Kidney (tissue), 14 donors: ENCODE data around the gene HOXD11. TPM values are rescaled to one million over a fixed set of nuclear protein-coding genes. Genes with fewer than 3 reads are reported as not detected.
A peak's percentile ranks its signal among the peaks of the same experiment; 100 is the strongest.

Experiments
- DNase-seq, 5 donors: peaks; one replicate each; pipeline ENCODE4 v3.0.0-alpha.2; 2013 to 2020
- FAIRE-seq: peaks from 2 replicates; lab custom pipeline; 2012; peaks lifted over from hg19 to GRCh38; lab: Jason Lieb, UNC
- H3K27ac ChIP-seq, 2 donors: one replicate each; pipeline ENCODE4 v1.7.0; 2013; ENCODE audit warnings: low read depth in 2 of 2, low read length in 2 of 2, inconsistent platforms in 1 of 2
- H3K27me3 ChIP-seq: one replicate; pipeline ENCODE4 v1.7.1; 2013; ENCODE audit warnings: low read length, inconsistent platforms; ENCODE audit not compliant: control insufficient read depth, insufficient read depth
- H3K36me3 ChIP-seq, 3 donors: one replicate each; pipeline versions ENCODE4 v1.7.0 to v1.7.1; 2013; ENCODE audit warnings: low read length in 3 of 3, control low read depth in 1 of 3, inconsistent platforms in 1 of 3; ENCODE audit not compliant: insufficient read depth in 3 of 3, control insufficient read depth in 2 of 3
- H3K4me1 ChIP-seq, 3 donors: one replicate each; pipeline versions ENCODE4 v1.7.0 to v1.7.1; 2013; ENCODE audit warnings: low read length in 3 of 3, inconsistent platforms in 1 of 3, low read depth in 1 of 3; ENCODE audit not compliant: control insufficient read depth in 2 of 3, insufficient read depth in 2 of 3
- H3K4me3 ChIP-seq, 3 donors: one replicate each; pipeline versions ENCODE4 v1.7.0 to v1.8.1; 2013; ENCODE audit warnings: low read length in 3 of 3, control low read depth in 1 of 3, inconsistent platforms in 1 of 3
- H3K9ac ChIP-seq, 3 donors: one replicate each; pipeline versions ENCODE4 v1.7.0 to v1.7.1; 2013; ENCODE audit warnings: low read length in 3 of 3, control low read depth in 1 of 3, inconsistent platforms in 1 of 3
- H3K9me3 ChIP-seq, 3 donors: one replicate each; pipeline versions ENCODE4 v1.7.0 to v1.7.1; 2013; ENCODE audit warnings: low read length in 3 of 3, control low read depth in 1 of 3, inconsistent platforms in 1 of 3; ENCODE audit not compliant: control insufficient read depth in 2 of 3, insufficient read depth in 1 of 3
- CTCF ChIP-seq: IDR thresholded peaks from 3 replicates; pipeline ENCODE4 v1.5.1; 2012; ENCODE audit warnings: mild to moderate bottlenecking, moderate library complexity, borderline replicate concordance; ENCODE audit not compliant: insufficient read depth; ENCODE audit errors: extremely low read depth
- intact Hi-C: fragments of 100-400 bp; cut with DNase I; formaldehyde crosslinking; loops from one replicate; pipeline ENCODE4 v1.11.1; 2022
- polyA plus RNA-seq: library from polyadenylated mRNA; stranded (reverse); fragments of 350-450 nt; fragmentation: Illumina TruSeq; extraction: RNeasy Lipid Tissue Mini Kit (QIAGEN cat#74804); gene quantifications from one replicate; pipeline ENCODE4 v1.2.3, GENCODE V29; 2014; ENCODE audit warnings: low read depth, low replicate concordance; ENCODE audit not compliant: insufficient read depth
- total RNA-seq: library from RNA; stranded (reverse); fragmentation: NEBNext Ultra II Directional; extraction: Animal tissue kit (Norgen Biotek cat#: 25700); gene quantifications from one replicate; pipeline ENCODE4 v1.2.1, GENCODE V29; 2021
- donor health status: control.
- donor health status: control.
- donor health status: control.
- donor health status: control.
- donor health status: control.
- donor health status: DM: yes; HTN: yes; CAD: no.
- donor health status: Normal renal cell carcinoma (clear cell type).

Gene HOXD11
- total and polyA plus RNA-seq, 2 donors from 2014 or later: 5.8 to 15.9 TPM

GRCh38 chr2:176127774-176128072, 20.6 kb downstream of the HOXD11 start:
- Histone ChIP-seq H3K36me3 (no peaks in the 10 kb centered on the region), H3K4me1 (peaks cover 2 to 10% (median 6%) of the 10 kb centered on the region in 3 donors), H3K4me3 (peak overlapping the region; percentile 20 to 85 (median 59)), H3K27me3 (no peaks in the 10 kb centered on the region), H3K9ac (peak overlapping the region in 2 of 3 donors; percentile 40 to 76), H3K27ac (peak overlapping the region; percentile 89 to 94), H3K9me3 (no peaks in the 10 kb centered on the region)
- intact Hi-C loops: loop anchor here (10.0 kb wide), 2 partner anchors 517 to 1027 kb away; no protein-coding TSS in a partner anchor
- FAIRE-seq (no peak), DNase-seq (no peak)
- no peak for TF ChIP-seq CTCF

GRCh38 chr2:176128172-176128981, 21.3 kb downstream of the HOXD11 start:
- Histone ChIP-seq H3K4me3 (peak overlapping the region; percentile 76 to 85 (median 77)), H3K27ac (peak overlapping the region; percentile 89 to 94)
- peak in 2 of 5 donors; percentile 66 to 87 for DNase-seq

GRCh38 chr2:176128982-176129796, 22.1 kb downstream of the HOXD11 start, which contains the start of gene HOXD8:
TSS of gene HOXD8 (plus strand) at chr2:176129705. CDS start at chr2:176130367, 662 bp downstream.
- peak within 1 kb of the TSS; percentile 21 to 84 (median 81) for H3K9ac ChIP-seq
- TF ChIP-seq CTCF: no peak
- H3K4me3 ChIP-seq: peak within 1 kb of the TSS; percentile 76 to 85 (median 77)
- no peaks in the 10 kb centered on the region for H3K9me3 ChIP-seq
- intact Hi-C loops: loop anchor here (10.0 kb wide), 2 partner anchors 516 to 1026 kb away; no protein-coding TSS in a partner anchor
- peak within 1 kb of the TSS; percentile 89 to 94 for H3K27ac ChIP-seq
- H3K4me1 ChIP-seq: peaks cover 5 to 12% (median 10%) of the 10 kb centered on the region in 3 donors
- no peaks in the 10 kb centered on the region for H3K27me3 ChIP-seq
- FAIRE-seq (no peak), DNase-seq (peak; percentile 91 to 96 (median 95))
- no peaks in the 10 kb centered on the region for H3K36me3 ChIP-seq

More at GRCh38 chr2:176128172-176128981, 21.3 kb downstream of the HOXD11 start:
- intact Hi-C loops: loop anchor here (10.0 kb wide), 2 partner anchors 516 to 1026 kb away; no protein-coding TSS in a partner anchor
- Histone ChIP-seq H3K27me3 (no peaks in the 10 kb centered on the region), H3K9ac (peak overlapping the region; percentile 18 to 84 (median 76)), H3K4me1 (peaks cover 2 to 10% (median 10%) of the 10 kb centered on the region in 3 donors), H3K9me3 (no peaks in the 10 kb centered on the region), H3K36me3 (no peaks in the 10 kb centered on the region)
- no peak for TF ChIP-seq CTCF
- FAIRE-seq: no peak
